ENCODE measurements around the gene RORC.

GRCh38 chr1:151834239-151834638 lies 2.6 kb upstream of the RORC start:
- TF ChIP-seq, protein P1, sequence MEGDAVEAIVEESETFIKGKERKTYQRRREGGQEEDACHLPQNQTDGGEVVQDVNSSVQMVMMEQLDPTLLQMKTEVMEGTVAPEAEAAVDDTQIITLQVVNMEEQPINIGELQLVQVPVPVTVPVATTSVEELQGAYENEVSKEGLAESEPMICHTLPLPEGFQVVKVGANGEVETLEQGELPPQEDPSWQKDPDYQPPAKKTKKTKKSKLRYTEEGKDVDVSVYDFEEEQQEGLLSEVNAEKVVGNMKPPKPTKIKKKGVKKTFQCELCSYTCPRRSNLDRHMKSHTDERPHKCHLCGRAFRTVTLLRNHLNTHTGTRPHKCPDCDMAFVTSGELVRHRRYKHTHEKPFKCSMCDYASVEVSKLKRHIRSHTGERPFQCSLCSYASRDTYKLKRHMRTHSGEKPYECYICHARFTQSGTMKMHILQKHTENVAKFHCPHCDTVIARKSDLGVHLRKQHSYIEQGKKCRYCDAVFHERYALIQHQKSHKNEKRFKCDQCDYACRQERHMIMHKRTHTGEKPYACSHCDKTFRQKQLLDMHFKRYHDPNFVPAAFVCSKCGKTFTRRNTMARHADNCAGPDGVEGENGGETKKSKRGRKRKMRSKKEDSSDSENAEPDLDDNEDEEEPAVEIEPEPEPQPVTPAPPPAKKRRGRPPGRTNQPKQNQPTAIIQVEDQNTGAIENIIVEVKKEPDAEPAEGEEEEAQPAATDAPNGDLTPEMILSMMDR (optimal IDR thresholded peaks at IDR 0.05 in 1 of 3, IDR thresholded peaks at IDR 0.05 in 1 of 3, conservative IDR thresholded peaks at IDR 0.05 in 1 of 3; ENCODE audit: extremely low read depth in 1 of 3, insufficient read depth in 2 of 3, low read length in 3 of 3), result no peak
- TF ChIP-seq EZH2 (IDR thresholded peaks at IDR 0.05; ENCODE audit: low read length), result no peak

Measured in keratinocyte (primary cell).